Renal cortex interstitium (tissue), 11 donors: ENCODE data around the gene SCPEP1. TPM values are rescaled to one million over a fixed set of nuclear protein-coding genes. Genes with fewer than 3 reads are reported as not detected.
A peak's percentile ranks its signal among the peaks of the same experiment; 100 is the strongest.

Source experiments
- DNase-seq, 11 donors: peaks; one replicate each; pipeline ENCODE4 v3.0.0-alpha.2; 2013; ENCODE audit warnings: low read depth in 9 of 11, low spot score in 4 of 11; ENCODE audit errors: extremely low read depth in 1 of 11
- polyA plus RNA-seq, 3 donors: library from polyadenylated mRNA; unstranded; fragments of 120-200 nt; gene quantifications; one replicate each; pipeline ENCODE4 v1.2.1, GENCODE V29; 2013; ENCODE audit not compliant: insufficient read length in 3 of 3

The SCPEP1 gene
- polyA plus RNA-seq, 3 donors = 73.2 to 94.7 (median 76.2) TPM

- DNase-seq = no peak
Observed at GRCh38 chr17:56983366-56983765, 5.4 kb downstream of the SCPEP1 start.

GRCh38 chr17:56985371-56986162 is 7.6 kb downstream of the SCPEP1 start:
- DNase-seq = no peak

GRCh38 chr17:56987283-56987834 is 9.4 kb downstream of the SCPEP1 start:
- DNase-seq = no peak

DNA sequence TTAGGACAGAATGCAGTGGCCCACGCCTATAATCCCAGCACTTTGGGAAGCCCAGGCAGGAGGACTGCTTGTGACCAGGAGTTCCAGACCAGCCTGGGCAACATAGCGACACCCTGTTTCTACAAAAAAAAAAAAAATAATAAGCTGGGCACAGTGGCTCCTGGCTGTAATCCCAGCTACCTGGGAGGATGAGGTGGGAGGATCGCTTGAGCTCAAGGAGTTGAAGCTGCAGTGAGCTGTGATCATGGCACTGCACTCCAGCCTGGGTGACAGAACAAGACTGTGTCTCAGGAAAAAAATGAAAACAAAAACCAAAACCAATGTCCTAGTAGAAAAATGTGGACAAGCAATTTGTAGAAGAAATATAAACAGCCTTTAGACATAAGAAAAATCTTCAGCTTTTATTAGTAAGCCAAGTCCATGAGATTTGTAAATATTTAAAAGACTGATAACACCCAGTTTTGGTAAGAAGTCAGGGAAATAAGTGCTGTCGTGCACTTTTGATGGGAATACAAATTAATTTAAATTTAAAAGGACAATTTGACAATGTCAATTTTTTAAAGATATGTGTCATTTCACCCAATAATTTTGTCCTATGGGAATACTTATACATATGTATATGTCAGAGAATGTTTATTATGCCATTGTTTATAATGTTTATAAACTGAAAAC is 11.1 kb downstream of the SCPEP1 start:
- DNase-seq = no peak

GRCh38 chr17:56992364-56992763 is 14.4 kb downstream of the SCPEP1 start:
- DNase-seq = no peak

DNA sequence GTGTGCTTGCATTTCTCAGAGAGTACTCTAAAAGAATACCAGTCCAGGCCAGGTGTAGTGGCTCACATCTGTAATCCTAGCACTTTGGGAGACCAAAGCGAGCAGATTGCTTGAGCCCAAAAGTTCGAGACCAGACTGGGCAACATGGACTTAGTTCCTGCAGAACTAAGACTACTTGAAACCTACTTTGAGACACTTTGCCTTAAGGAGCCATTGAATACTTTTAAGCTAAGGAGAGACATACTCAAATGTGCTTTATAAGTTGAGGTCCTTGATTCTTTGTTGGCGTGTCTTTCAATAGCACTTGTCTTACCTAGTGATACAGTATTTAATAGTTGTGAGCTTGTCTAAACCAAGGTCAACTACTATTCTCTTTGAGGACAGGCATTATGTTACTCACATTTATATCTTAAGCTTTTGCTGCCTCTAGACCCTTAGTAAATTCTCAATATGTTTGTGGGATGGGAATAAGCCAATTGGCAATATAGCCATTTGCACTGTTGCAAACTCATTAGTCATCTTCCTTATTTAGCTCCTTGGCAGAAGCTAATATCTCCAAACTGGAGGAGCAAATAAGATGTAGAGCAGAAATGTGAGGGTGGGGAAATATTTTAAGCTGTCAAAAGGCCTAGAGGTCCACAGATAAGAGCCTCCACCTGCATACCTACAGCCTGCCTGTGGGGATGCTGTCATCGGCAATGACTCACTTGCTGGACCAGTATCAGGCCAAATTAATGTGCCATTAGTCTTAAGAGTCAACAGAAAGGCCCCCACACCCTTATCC is 16.3 kb downstream of the SCPEP1 start:
- no peak for DNase-seq

DNA sequence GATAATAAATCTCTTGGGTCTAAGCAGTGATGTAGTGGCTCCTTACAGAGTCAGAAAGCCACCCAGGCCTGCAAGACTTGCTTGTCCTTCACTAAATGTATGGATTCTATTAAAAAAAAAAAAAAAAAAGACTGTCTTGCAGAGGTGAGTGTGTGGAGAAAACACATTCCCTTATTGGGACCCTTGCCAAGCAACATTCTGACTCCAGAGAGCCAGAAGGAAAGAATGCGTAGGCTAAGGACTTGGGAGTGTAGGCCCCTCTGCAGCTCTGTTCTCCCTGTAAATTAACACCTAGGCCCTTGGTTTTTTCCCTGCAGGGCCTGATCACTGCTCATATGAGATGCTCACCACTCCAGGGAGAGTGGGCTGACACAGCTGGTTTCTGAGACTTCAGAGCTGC is 17.8 kb downstream of the SCPEP1 start:
- no peak for DNase-seq

- DNase-seq = no peak
Observed at GRCh38 chr17:56997313-56997712, 19.4 kb downstream of the SCPEP1 start.

GRCh38 chr17:57001541-57001940 is 23.6 kb downstream of the SCPEP1 start:
- DNase-seq = no peak

DNA sequence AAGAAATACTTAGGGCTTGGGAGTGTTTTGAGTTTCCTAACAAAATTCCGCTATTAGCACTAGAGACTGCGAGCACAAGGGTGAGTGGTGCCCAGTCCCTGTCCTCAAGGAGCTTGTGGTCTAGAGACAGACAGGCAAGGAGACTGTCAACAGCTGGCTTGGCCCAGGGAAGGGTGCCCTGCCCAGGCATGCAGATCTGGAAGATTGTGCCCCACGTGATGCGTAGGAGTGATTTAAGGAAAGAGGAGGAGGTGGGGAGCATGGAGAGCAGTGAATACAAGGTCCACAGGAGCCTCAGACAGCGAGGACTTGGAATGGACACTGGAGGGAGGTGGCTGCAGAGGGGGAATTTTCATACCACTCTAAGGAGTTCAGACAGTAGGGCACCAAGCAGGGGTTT is 25.0 kb downstream of the SCPEP1 start:
- DNase-seq = no peak

DNA sequence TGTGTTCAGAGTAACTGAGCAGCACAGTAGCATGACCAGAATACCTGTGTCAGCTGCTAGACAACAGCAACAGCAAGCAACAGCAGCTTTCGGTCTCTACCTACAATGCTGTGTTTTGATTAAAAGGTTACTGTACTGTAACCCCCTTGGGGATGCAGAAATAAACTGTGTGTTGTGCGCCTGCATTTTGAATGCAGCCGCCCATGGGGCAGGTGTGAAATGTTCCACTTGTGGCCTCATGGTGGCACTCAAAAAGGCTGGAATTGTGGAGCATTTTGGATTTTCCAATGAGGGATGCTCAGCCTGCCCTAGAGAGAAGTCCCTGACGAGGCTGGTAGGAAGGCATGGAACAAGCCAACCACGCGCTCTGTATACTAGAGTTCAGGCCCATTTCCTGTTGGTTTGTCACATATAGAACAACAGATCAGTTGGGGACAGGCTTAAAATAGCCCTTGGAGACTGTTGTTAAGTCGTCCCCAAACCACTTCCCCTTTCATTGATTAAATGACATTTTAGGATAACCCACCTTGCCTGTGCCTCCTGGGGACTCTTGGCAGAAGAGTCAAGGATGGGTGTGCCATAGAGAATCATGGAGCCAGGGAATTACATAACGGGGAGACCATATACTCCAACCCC is 27.1 kb downstream of the SCPEP1 start:
- DNase-seq = no peak

DNA sequence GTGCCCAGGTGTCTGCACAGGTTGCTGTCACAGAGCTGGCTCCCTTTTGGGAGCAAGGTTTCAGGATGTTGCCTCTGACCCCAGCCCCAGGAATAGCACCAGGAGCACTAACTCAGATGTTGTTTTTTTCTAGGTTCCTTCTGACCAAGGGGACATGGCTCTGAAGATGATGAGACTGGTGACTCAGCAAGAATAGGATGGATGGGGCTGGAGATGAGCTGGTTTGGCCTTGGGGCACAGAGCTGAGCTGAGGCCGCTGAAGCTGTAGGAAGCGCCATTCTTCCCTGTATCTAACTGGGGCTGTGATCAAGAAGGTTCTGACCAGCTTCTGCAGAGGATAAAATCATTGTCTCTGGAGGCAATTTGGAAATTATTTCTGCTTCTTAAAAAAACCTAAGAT is 28.1 kb downstream of the SCPEP1 start:
- DNase-seq = no peak

DNA sequence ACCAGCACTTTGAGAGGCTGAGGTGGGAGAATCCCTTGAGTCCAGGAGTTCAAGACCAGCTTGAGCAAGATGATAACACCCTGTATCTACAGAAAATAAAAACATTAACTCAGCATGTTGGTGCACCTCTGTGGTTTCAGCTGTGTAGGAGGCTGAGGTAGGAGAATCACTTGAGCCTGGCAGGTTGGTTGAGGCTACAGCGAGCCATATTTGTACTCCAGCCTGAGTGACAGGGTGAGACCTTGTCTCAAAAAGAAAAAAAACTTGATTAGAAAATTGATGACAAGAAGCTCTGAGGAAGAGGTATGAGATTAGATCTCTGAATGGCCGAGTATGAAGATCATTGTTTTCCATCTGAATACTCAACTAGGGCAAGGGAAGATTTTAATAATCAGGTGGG is 31.0 kb downstream of the SCPEP1 start:
- DNase-seq = no peak

GRCh38 chr17:57009737-57010445 is 32.0 kb downstream of the SCPEP1 start:
- DNase-seq = peak in 1 of 11 donors; percentile 29

DNA sequence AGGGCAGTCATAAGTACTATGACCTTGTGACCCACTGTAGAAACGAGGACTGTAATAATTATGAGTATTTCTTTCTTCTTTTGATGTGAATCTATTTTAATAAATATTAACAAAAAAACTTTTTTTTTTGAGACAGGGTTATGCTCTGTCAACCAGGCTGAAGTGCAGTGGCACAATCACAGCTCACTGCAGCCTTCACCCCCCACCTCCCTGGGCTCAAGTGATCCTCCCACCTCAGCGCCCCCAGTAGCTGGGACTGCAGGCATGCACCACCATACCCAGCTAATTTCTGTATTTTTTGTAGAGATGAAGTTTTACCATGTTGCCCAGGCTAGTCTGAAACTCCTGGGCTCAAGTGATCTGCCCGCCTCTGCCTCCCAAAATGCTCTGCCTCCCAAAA is 32.6 kb downstream of the SCPEP1 start:
- no peak for DNase-seq

DNA sequence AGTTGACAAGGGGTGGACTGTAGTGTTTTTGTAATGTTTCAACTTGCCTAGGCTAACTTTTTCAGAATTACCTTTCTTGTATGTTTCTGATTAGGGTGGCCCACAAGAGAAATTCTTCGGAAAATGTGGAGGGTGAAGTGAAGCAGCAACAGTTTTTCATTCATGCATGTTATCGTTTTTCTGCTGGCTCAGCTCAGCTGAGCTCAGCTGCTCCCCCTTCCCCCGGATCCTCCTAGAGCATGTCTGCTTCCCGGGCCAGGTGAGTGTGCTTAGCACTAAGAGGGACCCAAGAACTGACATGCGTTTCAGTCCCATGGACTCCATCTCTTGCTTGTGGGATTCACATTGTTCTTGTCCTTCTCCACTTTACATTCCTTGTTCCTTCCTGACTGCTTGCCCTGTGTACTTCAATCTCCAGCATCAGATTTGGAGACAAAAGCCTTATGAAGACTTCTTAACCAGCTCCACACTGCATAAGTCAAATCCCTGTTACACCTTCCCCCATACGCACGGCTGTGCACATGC is 33.6 kb downstream of the SCPEP1 start:
- DNase-seq = no peak

- no peak for DNase-seq
Observed at GRCh38 chr17:57016071-57016763, 38.3 kb downstream of the SCPEP1 start.

DNA sequence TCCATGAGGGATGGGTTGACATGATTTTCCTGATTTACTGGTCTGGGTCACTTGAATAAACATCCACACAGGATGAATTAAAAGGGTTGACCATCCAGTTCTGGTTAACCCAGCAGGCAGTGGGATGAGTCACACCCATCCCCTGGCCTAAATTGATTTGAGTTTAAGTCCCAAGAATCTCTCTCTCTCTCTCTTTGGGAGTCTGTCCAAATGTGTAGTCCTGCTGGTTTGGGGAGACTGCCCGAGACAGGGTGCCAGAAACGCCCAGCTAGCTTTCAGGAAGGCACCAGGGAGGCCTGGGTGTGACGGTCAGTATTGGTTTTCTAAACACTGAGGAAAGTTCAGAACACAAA is 38.8 kb downstream of the SCPEP1 start:
- DNase-seq = no peak
